ENCODE results near the gene RSPH1. TPM values are rescaled to one million over a fixed set of nuclear protein-coding genes. Genes with fewer than 3 reads are reported as not detected.

The RSPH1 gene
- total RNA-seq, 1 experiment from 2014 or later, result 0.51 TPM

GRCh38 chr21:42543106-42543847 is 47.3 kb upstream of the RSPH1 start:
- intact Hi-C loops (cut with micrococcal nuclease), result no loop called here
- no peak overlapping the region for H3K27ac Mint-ChIP-seq (ENCODE audit: low read depth, unreplicated experiment)
- TF ChIP-seq, protein P1, sequence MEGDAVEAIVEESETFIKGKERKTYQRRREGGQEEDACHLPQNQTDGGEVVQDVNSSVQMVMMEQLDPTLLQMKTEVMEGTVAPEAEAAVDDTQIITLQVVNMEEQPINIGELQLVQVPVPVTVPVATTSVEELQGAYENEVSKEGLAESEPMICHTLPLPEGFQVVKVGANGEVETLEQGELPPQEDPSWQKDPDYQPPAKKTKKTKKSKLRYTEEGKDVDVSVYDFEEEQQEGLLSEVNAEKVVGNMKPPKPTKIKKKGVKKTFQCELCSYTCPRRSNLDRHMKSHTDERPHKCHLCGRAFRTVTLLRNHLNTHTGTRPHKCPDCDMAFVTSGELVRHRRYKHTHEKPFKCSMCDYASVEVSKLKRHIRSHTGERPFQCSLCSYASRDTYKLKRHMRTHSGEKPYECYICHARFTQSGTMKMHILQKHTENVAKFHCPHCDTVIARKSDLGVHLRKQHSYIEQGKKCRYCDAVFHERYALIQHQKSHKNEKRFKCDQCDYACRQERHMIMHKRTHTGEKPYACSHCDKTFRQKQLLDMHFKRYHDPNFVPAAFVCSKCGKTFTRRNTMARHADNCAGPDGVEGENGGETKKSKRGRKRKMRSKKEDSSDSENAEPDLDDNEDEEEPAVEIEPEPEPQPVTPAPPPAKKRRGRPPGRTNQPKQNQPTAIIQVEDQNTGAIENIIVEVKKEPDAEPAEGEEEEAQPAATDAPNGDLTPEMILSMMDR (IDR thresholded peaks at IDR 0.05; ENCODE audit: unreplicated experiment), result no peak
- no peaks in the 10 kb centered on the region for H3K27me3 Mint-ChIP-seq (ENCODE audit: insufficient read depth, unreplicated experiment)
- CTCF ChIA-PET, result interaction anchor here (0.5 to 1.3 kb wide), 2 partner anchors 233 to 397 kb away, joined by 3 to 4 read pairs; no protein-coding TSS in a partner anchor
- DNase-seq (ENCODE audit: unreplicated experiment), result no peak
- BruUV-seq (replicated peaks), result no TSS peak
- H3K4me3 Mint-ChIP-seq (ENCODE audit: unreplicated experiment), result no peak overlapping the region
- H3K4me1 Mint-ChIP-seq (ENCODE audit: insufficient read depth, unreplicated experiment), result no peaks in the 10 kb centered on the region
- peaks cover 15% of the 10 kb centered on the region for H3K36me3 Mint-ChIP-seq (ENCODE audit: insufficient read depth, unreplicated experiment)
- POLR2A ChIA-PET, result no interaction called here
- no peaks in the 10 kb centered on the region for H3K9me3 Mint-ChIP-seq (ENCODE audit: unreplicated experiment)

DNA sequence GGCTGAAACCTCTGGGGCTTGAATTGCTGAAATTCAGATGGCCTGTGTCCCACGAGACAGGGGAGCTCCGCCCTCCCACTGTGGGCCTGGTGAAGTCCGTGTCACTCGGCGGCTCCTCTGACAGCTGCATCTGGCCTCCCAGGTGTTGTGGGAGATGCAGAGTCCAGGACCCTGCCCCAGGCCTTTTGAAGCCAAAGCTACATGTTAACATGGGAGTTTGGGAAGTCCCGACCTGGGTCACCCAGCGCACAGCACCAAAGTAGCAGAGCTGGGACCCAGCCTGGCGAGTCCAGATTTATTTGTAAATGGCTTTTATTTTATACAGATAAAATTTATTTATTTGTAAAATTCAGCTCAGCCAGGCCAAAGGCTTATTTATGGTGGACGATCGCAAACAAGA is 46.6 kb upstream of the RSPH1 start:
- no TSS peak for BruUV-seq (replicated peaks)
- ChIA-PET CTCF (interaction anchor here (0.5 to 1.3 kb wide), 2 partner anchors 233 to 397 kb away, joined by 3 to 4 read pairs; no protein-coding TSS in a partner anchor), POLR2A (no interaction called here)
- H3K27me3 Mint-ChIP-seq (ENCODE audit: insufficient read depth, unreplicated experiment), result no peaks in the 10 kb centered on the region
- no peaks in the 10 kb centered on the region for H3K9me3 Mint-ChIP-seq (ENCODE audit: unreplicated experiment)
- TF ChIP-seq, protein P1 (IDR thresholded peaks at IDR 0.05; ENCODE audit: unreplicated experiment), result no peak
- H3K27ac Mint-ChIP-seq (ENCODE audit: low read depth, unreplicated experiment), result no peak overlapping the region
- peaks cover 10% of the 10 kb centered on the region for H3K36me3 Mint-ChIP-seq (ENCODE audit: insufficient read depth, unreplicated experiment)
- DNase-seq (ENCODE audit: unreplicated experiment), result no peak
- no peaks in the 10 kb centered on the region for H3K4me1 Mint-ChIP-seq (ENCODE audit: insufficient read depth, unreplicated experiment)
- no peak overlapping the region for H3K4me3 Mint-ChIP-seq (ENCODE audit: unreplicated experiment)
- intact Hi-C loops (cut with micrococcal nuclease), result no loop called here

GRCh38 chr21:42542196-42542595 is 46.2 kb upstream of the RSPH1 start:
- H3K9me3 Mint-ChIP-seq (ENCODE audit: unreplicated experiment), result no peaks in the 10 kb centered on the region
- no peaks in the 10 kb centered on the region for H3K27me3 Mint-ChIP-seq (ENCODE audit: insufficient read depth, unreplicated experiment)
- no peak overlapping the region for H3K4me3 Mint-ChIP-seq (ENCODE audit: unreplicated experiment)
- no peaks in the 10 kb centered on the region for H3K4me1 Mint-ChIP-seq (ENCODE audit: insufficient read depth, unreplicated experiment)
- no peak overlapping the region for H3K27ac Mint-ChIP-seq (ENCODE audit: low read depth, unreplicated experiment)
- H3K36me3 Mint-ChIP-seq (ENCODE audit: insufficient read depth, unreplicated experiment), result peaks cover 6% of the 10 kb centered on the region
- no TSS peak for BruUV-seq (replicated peaks)
- no peak for DNase-seq (ENCODE audit: unreplicated experiment)
- intact Hi-C loops (cut with micrococcal nuclease), result no loop called here
- POLR2A ChIA-PET, result no interaction called here
- CTCF ChIA-PET, result no interaction called here
- TF ChIP-seq, protein P1 (IDR thresholded peaks at IDR 0.05; ENCODE audit: unreplicated experiment), result no peak

DNA sequence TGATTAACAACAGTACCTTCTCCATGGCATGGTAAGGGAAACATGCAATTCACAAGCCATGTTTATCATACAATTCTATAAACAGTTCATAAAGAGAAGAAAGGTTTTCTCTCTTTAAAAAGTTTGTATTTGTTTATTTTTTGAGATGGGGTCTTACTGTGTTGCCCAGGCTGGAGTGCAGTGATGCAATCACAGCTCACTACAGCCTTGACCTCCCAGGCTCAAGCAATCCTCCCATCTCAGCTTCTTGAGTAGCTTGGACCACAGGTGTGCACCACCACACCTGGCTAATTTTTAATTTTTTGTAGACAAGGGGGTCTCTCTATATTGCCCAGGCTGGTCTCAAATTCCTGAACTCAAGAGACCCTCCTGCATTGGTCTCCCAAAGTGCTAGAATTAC is 45.6 kb upstream of the RSPH1 start:
- CTCF ChIA-PET, result no interaction called here
- Mint-ChIP-seq H3K9me3 (ENCODE audit: unreplicated experiment) (no peaks in the 10 kb centered on the region), H3K27ac (ENCODE audit: low read depth, unreplicated experiment) (no peak overlapping the region), H3K4me1 (ENCODE audit: insufficient read depth, unreplicated experiment) (no peaks in the 10 kb centered on the region), H3K27me3 (ENCODE audit: insufficient read depth, unreplicated experiment) (no peaks in the 10 kb centered on the region), H3K36me3 (ENCODE audit: insufficient read depth, unreplicated experiment) (peaks cover 11% of the 10 kb centered on the region), H3K4me3 (ENCODE audit: unreplicated experiment) (no peak overlapping the region)
- TF ChIP-seq, protein P1 (IDR thresholded peaks at IDR 0.05; ENCODE audit: unreplicated experiment), result no peak
- POLR2A ChIA-PET, result no interaction called here
- DNase-seq (ENCODE audit: unreplicated experiment), result no peak
- intact Hi-C loops (cut with micrococcal nuclease), result no loop called here
- no TSS peak for BruUV-seq (replicated peaks)
